Dendritic cell treated with granulocyte-macrophage colony-stimulating factor and Interleukin-4, amounts not matched to agents 40 ng/mL and 50 ng/mL, for 4 days (primary cell): ENCODE measurements around the gene KIAA0513.
"Not testable (repeated sequence)": the region's sequence is repeated elsewhere in the genome, so short reads cannot be mapped to it uniquely, and the experiment has no call there.

Experiments used
- H3K27ac Mint-ChIP-seq: one replicate; pipeline ENCODE4 v1.8.0; 2022; ENCODE audit warnings: mild to moderate bottlenecking, mixed read lengths
- H3K27me3 Mint-ChIP-seq: one replicate; pipeline ENCODE4 v1.8.0; 2022; ENCODE audit warnings: mild to moderate bottlenecking, mixed read lengths
- H3K36me3 Mint-ChIP-seq: one replicate; pipeline ENCODE4 v1.8.0; 2022; ENCODE audit warnings: low read depth, mixed read lengths
- H3K4me1 Mint-ChIP-seq: one replicate; pipeline ENCODE4 v1.8.0; 2022; ENCODE audit warnings: low read depth, mixed read lengths
- H3K4me3 Mint-ChIP-seq: one replicate; pipeline ENCODE4 v1.8.0; 2022; ENCODE audit warnings: mild to moderate bottlenecking, moderate library complexity, mixed read lengths
- H3K9me3 Mint-ChIP-seq: one replicate; pipeline ENCODE4 v1.8.0; 2022; ENCODE audit warnings: mixed read lengths
- intact Hi-C: fragments of 100-400 bp; cut with micrococcal nuclease; formaldehyde crosslinking; loops from one replicate; pipeline ENCODE4 v1.15.0; 2022

KIAA0513 gene

DNA sequence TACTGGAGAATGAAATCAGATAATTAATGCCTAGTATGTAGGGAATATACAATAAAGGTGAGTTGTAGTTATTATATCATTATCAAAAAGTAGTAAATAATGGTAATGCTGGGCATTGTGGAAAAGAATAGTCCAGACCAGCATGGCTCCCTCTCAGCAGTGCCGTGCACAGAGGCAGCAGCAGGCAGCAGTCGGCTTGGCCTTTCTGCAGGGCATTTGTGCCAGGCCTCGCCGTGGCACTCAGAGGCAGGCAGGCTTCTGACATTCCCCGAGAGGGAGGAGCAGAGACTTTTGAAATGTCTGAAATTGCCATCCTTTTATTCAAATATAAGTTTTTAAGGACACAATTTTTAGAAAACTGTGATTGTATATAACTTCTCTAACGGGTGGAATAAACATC is 15.0 kb downstream of the KIAA0513 start:
- H3K27ac Mint-ChIP-seq, result no peak overlapping the region
- no peaks in the 10 kb centered on the region for H3K9me3 Mint-ChIP-seq
- H3K27me3 Mint-ChIP-seq, result no peaks in the 10 kb centered on the region
- intact Hi-C loops, result no loop called here
- no peak overlapping the region for H3K4me3 Mint-ChIP-seq
- H3K36me3 Mint-ChIP-seq, result peaks cover 28% of the 10 kb centered on the region
- H3K4me1 Mint-ChIP-seq, result peaks cover 32% of the 10 kb centered on the region

DNA sequence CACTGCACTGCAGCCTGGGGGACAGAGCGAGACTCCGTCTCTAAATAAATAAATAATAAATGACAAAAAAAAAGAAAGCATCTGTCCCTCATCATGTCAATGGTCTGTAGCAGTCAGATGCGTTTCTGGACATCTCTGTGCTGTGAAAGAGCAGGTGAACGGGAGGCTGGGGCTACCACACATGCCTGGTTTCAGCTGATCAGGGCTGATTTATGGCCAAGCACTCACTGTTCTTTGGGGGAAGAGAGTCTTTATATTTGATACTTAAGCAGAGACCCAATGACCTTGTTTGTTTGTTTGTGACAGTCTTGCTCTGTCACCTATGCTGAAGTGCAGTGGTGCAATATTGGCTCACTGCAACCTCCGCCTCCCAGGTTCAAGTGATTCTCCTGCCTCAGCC is 17.5 kb downstream of the KIAA0513 start:
- intact Hi-C loops, result loop anchor here (5.0 kb wide), 1 partner anchor 42 kb away; no protein-coding TSS in a partner anchor
- Mint-ChIP-seq H3K4me1 (peaks cover 56% of the 10 kb centered on the region), H3K4me3 (no peak overlapping the region), H3K27me3 (no peaks in the 10 kb centered on the region), H3K9me3 (no peaks in the 10 kb centered on the region), H3K36me3 (peaks cover 9% of the 10 kb centered on the region), H3K27ac (no peak overlapping the region)

DNA sequence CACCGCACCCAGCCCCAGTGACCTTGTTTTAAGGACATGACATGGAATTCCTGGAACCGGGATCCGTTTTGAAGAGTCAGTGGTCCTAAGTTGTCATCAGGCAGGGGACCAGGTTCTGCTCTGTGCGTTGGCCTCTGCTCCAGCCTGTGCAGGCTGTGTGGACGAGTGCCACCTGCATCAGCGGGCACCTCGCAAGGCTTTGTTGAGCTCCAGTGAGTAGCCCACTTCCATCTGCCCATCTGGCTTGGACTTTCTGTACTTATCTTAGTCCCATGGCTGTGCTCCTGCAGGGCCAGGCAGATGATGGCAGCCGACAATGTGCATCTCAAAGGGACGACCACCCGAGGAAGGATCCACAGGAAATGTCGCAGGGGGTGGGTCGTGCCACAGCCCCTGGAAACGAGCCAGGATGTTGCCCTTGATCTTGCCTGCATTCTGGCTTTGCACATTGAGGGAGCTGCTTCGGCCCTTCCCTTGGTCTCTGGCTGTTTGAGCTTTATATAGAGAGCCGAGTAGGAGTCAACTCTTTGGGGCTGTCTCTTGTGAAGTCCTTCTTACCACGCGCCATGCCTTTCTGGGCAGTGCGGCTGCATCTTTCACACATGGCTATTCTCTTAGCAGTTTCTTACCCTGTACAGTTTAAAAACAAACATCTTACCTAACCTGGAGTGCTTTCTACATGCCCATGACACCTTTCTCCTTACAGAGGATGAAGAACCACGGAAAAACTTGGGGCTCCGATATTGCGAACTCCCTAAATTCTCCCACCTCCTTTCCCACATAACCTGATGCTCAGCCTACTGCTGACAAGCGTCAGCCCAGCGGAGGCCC is 18.3 kb downstream of the KIAA0513 start:
- Mint-ChIP-seq H3K27me3 (no peaks in the 10 kb centered on the region), H3K9me3 (no peaks in the 10 kb centered on the region), H3K27ac (peak overlapping the region; percentile 64), H3K36me3 (peaks cover 9% of the 10 kb centered on the region), H3K4me3 (no peak overlapping the region), H3K4me1 (peaks cover 63% of the 10 kb centered on the region)
- intact Hi-C loops, result loop anchor here (5.0 kb wide), 1 partner anchor 41 kb away; no protein-coding TSS in a partner anchor

DNA sequence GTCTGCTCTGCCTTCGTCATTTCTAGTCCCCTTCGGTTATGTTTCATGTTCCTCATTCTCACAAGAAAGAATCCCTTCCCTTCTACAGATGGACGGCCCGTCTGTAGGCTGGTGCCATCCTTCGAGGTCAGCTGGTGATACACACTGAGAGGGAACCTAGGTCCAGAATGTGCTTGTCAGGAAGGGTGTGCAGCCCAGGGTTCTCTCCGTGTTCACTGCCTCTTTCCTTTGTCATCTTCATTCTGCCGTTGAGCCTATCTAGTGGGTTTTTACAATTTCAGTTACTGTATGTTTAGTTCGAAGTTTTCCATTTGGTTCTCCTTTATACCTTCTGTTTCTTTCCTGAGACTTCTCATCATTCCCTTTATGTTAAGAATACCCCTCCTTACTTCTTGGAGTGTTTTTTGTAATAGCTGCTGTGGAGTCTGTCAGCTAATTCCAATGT is 18.9 kb downstream of the KIAA0513 start:
- H3K27me3 Mint-ChIP-seq, result no peaks in the 10 kb centered on the region
- no peaks in the 10 kb centered on the region for H3K9me3 Mint-ChIP-seq
- peaks cover 9% of the 10 kb centered on the region for H3K36me3 Mint-ChIP-seq
- H3K4me3 Mint-ChIP-seq, result no peak overlapping the region
- peak overlapping the region; percentile 64 for H3K27ac Mint-ChIP-seq
- intact Hi-C loops, result loop anchor here (5.0 kb wide), 1 partner anchor 41 kb away; no protein-coding TSS in a partner anchor
- peaks cover 63% of the 10 kb centered on the region for H3K4me1 Mint-ChIP-seq

DNA sequence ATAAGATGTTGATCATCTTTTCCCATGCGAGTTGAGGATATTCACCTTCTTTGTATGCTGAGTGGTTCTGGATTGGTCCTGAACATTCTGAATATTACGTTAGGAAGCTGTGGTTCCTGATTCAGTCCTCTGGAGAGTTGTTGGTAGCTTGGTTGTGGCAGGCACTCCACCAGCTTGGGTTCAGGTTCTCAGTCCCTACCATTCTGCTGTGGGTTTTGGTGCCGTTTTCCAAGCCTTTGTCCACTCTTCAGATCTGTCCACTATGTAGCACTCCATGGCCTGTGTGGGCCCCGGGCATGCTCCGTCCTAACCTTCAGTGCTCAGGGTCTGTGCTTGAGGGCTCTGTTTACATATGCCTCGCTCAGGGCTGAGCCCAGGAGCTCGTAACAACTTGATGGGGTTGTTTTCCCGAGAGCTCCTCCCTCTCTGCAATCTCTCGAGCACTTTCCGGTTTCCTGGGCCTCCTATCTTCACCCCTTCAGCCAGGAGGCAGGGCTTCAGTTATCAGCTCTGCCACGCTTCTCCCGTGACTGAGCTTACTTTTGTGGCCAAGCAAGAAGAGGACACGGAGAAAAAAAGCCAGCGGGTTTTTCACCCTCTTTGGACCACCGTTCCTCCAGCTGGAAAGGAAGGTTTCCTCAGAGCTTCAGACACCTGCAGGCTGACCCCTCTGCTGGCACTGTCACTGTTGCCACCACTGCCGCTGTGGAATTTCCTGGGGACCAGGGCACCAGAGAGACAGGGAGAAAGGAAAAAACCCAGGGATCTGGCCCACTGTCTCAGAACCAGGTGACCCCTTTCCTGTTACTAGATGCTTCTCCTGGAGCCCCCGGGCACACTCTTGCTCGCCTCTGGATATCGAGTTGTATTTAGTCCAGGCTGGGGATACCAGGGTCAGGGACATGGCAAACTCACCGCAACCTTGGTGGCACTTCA is 19.6 kb downstream of the KIAA0513 start:
- H3K9me3 Mint-ChIP-seq, result no peaks in the 10 kb centered on the region
- intact Hi-C loops, result loop anchor here (5.0 kb wide), 1 partner anchor 40 kb away; no protein-coding TSS in a partner anchor
- peaks cover 65% of the 10 kb centered on the region for H3K4me1 Mint-ChIP-seq
- peaks cover 9% of the 10 kb centered on the region for H3K36me3 Mint-ChIP-seq
- H3K4me3 Mint-ChIP-seq, result no peak overlapping the region
- H3K27ac Mint-ChIP-seq, result peak overlapping the region; percentile 64
- H3K27me3 Mint-ChIP-seq, result no peaks in the 10 kb centered on the region

DNA sequence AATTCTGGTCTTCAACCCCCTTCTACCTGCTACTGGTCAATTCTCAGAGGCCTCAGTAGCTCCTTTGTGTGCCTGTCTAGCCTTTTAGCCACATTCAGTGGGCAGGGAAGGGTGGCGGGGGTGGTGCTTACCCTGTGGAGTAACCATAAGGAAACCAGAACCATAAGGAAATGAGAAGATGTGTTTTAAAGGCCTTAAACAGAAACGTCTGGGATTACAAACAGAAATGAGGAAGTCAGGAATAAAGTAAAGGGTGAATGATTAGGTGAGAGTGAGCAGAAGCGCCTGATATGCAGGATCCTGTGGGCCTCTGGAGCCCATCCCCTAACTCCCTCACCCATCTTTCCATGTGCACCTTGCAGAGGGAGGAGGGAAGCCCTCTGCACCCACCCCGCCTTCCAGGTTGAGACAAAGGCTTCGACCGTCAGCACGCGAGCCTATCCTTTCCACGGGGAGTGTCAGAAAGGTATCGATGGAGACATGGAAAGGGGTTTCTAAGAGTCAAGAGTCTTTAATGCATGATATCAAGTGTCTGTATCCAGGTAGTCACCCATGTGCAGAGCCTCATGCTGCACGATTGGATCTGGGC is 20.4 kb downstream of the KIAA0513 start:
- no peaks in the 10 kb centered on the region for H3K27me3 Mint-ChIP-seq
- H3K27ac Mint-ChIP-seq, result peak overlapping the region; percentile 64
- peaks cover 9% of the 10 kb centered on the region for H3K36me3 Mint-ChIP-seq
- H3K4me3 Mint-ChIP-seq, result no peak overlapping the region
- no peaks in the 10 kb centered on the region for H3K9me3 Mint-ChIP-seq
- H3K4me1 Mint-ChIP-seq, result peaks cover 67% of the 10 kb centered on the region
- intact Hi-C loops, result loop anchor here (5.0 kb wide), 1 partner anchor 39 kb away; no protein-coding TSS in a partner anchor

DNA sequence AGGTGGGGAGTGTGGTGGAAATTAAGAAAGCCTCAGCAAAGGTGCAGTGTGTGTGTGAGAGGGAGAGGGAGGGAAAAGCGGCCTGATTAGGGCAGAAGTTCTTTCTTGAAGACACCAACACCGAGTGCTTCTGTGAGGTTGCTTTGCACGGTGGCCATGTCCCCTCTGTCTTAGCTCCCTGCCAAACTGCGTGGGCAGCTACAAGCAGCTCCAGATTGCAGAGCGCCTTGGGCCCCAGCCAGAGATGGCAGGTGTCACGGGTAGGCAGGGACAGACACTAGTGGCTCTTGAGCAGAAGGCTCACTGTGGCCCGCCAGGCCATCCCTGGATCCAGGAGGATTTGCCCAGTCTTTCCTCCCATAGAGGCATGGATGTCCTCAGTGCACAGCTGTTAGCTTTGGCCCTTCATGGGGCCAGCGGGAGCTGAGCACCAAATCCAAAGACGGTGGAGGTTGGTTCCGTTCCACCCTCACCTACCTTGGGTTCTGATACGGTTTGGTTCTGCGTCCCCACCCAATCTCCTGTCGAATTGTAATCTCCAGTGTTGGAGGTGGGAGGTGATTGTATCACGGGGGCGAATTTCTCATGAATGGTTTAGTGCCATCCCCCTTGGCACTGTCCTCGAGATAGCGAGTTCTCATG is 21.4 kb downstream of the KIAA0513 start:
- intact Hi-C loops, result loop anchor here (5.0 kb wide), 1 partner anchor 38 kb away; no protein-coding TSS in a partner anchor
- Mint-ChIP-seq H3K36me3 (peaks cover 3% of the 10 kb centered on the region), H3K9me3 (no peaks in the 10 kb centered on the region), H3K4me3 (no peak overlapping the region), H3K27me3 (no peaks in the 10 kb centered on the region), H3K4me1 (peaks cover 67% of the 10 kb centered on the region), H3K27ac (peak overlapping the region; percentile 18)

DNA sequence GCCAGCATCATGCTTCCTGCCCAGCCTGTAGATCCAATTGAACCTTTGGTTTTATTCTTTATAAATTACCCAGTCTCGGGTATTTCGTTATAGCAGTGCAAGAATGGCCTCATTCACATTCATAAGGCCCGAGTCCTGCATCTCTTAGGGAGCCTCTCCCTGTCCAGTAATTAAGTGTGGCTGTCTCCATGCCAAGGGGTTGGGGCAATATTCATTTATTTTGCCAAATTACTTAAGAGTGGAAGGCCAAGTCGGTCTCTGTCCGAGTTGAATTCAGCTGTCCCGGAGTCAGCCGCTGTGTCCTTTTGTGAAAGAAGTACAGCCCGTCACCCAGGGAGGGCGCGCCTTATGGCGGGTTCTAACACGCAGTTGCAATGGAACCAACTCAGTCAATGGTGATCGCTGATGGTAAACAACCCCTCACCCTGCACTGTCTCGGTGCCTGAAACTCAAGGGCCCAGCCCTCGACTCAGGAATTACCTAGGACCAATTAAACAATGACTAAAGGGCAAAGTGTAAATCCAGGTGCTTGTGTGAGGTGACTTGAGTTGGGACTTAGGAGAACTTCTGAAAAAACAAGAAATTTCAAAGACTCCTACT is 22.2 kb downstream of the KIAA0513 start:
- no peaks in the 10 kb centered on the region for H3K36me3 Mint-ChIP-seq
- H3K9me3 Mint-ChIP-seq, result no peaks in the 10 kb centered on the region
- H3K4me3 Mint-ChIP-seq, result no peak overlapping the region
- peaks cover 72% of the 10 kb centered on the region for H3K4me1 Mint-ChIP-seq
- intact Hi-C loops, result loop anchor here (5.0 kb wide), 1 partner anchor 37 kb away; no protein-coding TSS in a partner anchor
- peak overlapping the region; percentile 18 for H3K27ac Mint-ChIP-seq
- no peaks in the 10 kb centered on the region for H3K27me3 Mint-ChIP-seq

DNA sequence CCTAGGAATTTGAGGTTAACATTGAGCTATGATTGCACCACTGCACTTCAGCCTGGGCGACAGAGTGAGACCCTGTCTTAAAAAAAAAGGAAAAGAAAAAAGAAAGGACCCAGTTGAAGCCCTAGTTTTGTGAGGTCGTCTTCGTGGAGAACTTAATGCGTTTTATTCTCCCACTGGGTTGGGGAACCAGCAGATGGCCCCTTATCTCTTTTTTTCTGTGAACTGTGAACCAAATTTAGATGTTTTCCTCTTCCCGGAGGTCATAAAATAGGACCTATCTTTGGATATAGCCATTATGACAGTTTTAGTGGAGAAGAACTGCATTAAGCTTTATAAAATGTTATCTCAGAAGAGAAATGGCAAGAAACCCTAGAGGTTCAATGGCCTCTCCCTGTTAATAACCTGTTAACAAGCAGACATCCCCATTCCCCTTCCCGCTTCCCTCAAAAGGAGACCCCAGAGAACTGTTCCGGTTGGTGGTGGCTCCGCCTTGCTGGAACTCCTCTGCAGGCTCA is 23.5 kb downstream of the KIAA0513 start:
- peaks cover 80% of the 10 kb centered on the region for H3K4me1 Mint-ChIP-seq
- H3K27ac Mint-ChIP-seq, result no peak overlapping the region
- no peaks in the 10 kb centered on the region for H3K9me3 Mint-ChIP-seq
- H3K4me3 Mint-ChIP-seq, result no peak overlapping the region
- no peaks in the 10 kb centered on the region for H3K36me3 Mint-ChIP-seq
- intact Hi-C loops, result no loop called here
- H3K27me3 Mint-ChIP-seq, result no peaks in the 10 kb centered on the region

DNA sequence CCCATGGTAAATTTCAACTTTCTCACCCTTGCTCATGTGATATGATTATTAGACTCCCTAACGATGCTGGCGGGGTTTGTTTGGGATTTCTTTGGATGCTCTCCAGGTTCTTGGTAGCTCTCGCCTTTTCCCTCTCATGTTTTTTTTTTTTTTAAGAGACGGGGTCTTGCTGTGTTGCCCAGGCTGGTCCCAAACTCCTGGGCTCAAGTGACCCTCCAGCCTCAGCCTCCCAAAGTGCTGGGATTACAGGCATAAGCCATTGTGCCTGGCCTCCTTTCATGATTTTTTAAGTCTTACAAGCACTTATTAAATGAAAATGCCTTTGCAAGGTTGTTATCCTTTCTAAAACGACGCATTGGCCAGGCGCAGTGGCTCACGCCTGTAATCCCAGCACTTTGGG is 24.1 kb downstream of the KIAA0513 start:
- H3K9me3 Mint-ChIP-seq, result no peaks in the 10 kb centered on the region
- no peaks in the 10 kb centered on the region for H3K36me3 Mint-ChIP-seq
- H3K4me1 Mint-ChIP-seq, result peaks cover 80% of the 10 kb centered on the region
- intact Hi-C loops, result no loop called here
- no peak overlapping the region for H3K4me3 Mint-ChIP-seq
- no peak overlapping the region for H3K27ac Mint-ChIP-seq
- H3K27me3 Mint-ChIP-seq, result no peaks in the 10 kb centered on the region

DNA sequence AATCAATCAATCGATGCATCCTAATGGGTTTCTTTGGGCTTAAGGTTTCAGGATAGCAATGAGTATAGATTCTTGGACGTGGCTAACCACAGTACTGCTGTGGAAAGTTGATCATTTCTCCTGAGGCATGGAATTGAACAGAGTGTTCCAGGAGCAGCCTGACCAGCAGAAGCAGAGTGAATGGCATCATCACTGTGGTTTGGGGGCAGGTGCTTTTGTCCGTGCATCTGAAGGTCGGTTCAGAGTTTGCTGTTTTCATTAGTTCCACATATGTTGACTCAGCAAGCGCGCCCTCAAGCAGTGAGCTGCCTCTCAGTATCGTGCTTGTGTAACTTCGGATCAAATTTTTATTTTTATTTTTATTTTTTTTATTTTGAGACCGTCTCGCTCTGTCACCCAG is 24.9 kb downstream of the KIAA0513 start:
- H3K27me3 Mint-ChIP-seq, result no peaks in the 10 kb centered on the region
- H3K4me3 Mint-ChIP-seq, result no peak overlapping the region
- no peaks in the 10 kb centered on the region for H3K9me3 Mint-ChIP-seq
- peaks cover 80% of the 10 kb centered on the region for H3K4me1 Mint-ChIP-seq
- H3K36me3 Mint-ChIP-seq, result peaks cover 6% of the 10 kb centered on the region
- intact Hi-C loops, result no loop called here
- H3K27ac Mint-ChIP-seq, result no peak overlapping the region

DNA sequence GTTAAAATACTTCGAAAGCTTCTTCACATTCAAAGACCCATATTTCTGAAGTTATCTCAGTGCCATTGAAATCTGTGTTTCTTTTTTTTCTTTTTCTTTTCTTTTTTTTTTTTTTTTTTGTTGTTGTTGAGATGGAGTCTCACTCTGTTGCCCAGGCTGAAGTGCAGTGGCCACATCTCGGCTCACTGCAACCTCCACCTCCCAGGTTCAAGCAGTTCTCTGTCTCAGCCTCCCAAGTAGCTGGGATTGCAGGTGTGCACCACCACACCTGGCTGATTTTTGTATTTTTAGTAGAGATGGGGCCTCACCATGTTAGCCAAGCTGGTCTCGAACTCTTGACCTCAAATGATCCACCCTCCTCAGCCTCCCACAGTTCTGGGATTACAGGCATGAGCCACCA is 26.7 kb downstream of the KIAA0513 start:
- H3K27me3 Mint-ChIP-seq, H3K9me3 Mint-ChIP-seq, intact Hi-C loops, H3K4me3 Mint-ChIP-seq: not testable (repeated sequence)
- peak overlapping the region; percentile 91 for H3K27ac Mint-ChIP-seq
- H3K4me1 Mint-ChIP-seq, result peaks cover 68% of the 10 kb centered on the region
- H3K36me3 Mint-ChIP-seq, result peaks cover 24% of the 10 kb centered on the region
